COR-L47 (cell line): Measurements from ENCODE around the gene MTSS2.
A peak's percentile ranks its signal among the peaks of the same experiment; 100 is the strongest.
"Not testable (repeated sequence)": the region's sequence is repeated elsewhere in the genome, so short reads cannot be mapped to it uniquely, and the experiment has no call there.

Source experiments
- DNase-seq: peaks from one replicate; lab custom pipeline; 2025; lab: John Stamatoyannopoulos, UW

MTSS2 gene

DNA sequence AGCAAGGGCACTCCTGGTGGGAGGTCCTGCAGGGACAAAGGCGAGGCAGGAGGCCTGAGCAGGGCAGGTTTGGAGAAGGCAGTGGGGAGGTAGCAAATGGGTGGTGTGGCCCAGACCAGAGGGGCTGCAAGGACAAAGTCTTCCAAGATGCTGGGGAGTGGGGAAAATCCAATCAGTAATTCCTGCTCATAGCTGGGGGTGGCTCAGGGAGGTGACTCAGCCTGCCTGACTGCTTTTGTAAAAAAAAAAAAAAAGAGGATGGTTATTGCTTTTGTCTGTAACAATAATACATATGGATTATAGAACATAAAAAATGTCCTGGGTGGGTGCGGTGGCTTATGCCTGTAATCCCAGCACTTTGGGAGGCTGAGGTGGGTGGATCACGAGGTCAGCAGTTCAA is 34.3 kb downstream of the MTSS2 start:
- no peak for DNase-seq

DNA sequence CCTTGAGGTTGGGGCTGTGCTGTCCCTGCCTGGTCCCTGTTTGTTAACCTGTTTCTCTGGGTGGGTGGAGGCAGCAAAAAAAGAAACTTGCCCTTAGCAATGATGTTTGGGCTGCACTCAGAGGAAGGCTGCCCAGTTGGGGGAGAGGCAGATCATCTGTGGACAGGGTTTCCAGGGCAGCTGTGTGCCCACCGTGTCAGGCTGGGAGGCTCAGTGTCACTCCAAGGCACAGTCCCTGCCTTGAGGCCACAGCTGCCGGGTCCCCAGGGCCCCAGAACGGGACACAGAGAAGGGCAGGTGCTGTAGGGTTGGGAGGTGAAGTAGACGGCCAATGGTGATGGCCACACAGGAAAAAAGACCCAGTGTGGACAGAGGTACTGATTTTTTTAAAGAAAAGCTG is 35.6 kb downstream of the MTSS2 start:
- no peak for DNase-seq

DNA sequence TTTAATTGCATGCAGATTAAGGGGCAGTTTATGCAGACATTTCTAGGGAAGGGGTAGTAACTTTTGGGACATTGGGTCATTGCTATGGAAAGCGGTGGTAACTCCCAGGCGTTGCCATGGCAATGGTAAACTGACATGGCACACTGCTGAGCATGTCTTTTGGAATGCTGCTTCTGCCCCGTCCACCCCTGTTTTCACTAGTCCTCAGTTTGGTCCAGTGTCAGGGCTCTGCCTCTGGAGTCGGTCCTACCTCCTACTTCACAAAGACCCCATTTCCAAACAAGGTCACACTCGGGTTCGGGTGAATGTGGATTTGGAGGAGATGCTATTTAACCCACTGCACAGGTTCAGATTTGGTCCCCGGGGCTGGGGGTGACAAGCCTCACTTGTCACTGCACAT is 36.6 kb downstream of the MTSS2 start:
- DNase-seq = no peak

DNA sequence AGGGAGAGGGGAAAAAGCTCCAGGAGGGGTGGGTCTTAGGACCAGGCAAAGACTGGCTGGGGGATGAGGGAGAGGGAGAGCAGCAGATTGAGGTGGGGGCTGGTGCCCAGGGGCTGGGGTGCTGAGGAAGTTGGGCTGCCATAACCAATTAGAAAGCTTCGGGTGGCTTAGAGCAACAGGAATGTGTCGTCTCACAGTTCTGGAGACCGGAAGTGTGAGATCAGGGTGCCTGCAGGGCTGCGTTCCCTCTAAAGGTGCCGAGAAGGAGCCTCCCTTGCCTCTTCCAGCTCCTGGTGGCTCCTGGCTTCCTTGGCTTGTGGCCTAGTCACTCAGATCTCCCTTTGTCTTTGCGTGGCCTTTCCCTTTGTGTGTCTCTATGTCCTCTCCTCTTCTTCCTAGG is 37.2 kb downstream of the MTSS2 start:
- DNase-seq = no peak

DNA sequence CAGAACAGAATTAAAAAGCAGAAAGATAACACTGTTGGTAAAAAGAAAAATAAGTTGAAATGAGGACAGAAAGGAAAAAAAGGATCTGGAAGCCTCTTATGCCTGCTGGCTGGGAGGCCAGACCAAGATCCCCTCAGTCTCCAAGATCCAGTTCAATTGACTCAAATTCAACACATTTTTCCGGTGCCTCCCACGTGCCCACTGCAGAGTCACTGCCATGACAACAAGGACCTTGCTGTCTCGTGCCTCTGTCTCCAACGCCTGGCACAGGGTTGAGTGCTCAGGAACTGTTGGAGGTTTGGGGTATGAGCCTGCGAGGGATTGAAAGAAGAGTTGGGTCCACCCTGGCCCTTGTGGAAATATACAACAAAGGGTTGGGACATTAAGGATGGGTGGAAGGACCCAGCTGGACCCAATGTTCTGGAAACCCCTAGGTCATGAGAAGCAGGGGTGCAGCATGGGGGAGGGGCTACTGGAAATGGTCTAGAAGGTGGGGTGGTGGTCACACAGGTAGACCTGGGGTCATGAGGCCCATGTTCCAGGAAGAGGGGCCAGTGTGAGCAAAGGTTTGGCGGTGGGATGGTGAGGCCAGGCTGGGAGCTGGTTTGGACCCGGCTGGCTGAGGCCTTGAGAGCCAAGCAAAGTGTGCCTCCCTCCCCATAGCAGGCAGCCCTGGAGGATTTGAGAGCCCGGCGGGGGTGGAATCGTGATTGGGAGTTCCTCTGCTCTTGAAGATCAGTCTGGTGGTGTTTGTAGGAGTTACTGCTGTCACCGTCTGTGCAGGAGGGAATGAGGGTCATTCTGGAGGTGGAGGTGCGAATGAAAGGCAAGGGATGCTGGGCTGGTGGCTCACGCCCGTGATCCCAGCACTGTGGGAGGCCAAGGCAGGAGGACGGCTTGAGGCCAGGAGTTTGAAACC is 38.2 kb downstream of the MTSS2 start:
- DNase-seq = no peak

DNA sequence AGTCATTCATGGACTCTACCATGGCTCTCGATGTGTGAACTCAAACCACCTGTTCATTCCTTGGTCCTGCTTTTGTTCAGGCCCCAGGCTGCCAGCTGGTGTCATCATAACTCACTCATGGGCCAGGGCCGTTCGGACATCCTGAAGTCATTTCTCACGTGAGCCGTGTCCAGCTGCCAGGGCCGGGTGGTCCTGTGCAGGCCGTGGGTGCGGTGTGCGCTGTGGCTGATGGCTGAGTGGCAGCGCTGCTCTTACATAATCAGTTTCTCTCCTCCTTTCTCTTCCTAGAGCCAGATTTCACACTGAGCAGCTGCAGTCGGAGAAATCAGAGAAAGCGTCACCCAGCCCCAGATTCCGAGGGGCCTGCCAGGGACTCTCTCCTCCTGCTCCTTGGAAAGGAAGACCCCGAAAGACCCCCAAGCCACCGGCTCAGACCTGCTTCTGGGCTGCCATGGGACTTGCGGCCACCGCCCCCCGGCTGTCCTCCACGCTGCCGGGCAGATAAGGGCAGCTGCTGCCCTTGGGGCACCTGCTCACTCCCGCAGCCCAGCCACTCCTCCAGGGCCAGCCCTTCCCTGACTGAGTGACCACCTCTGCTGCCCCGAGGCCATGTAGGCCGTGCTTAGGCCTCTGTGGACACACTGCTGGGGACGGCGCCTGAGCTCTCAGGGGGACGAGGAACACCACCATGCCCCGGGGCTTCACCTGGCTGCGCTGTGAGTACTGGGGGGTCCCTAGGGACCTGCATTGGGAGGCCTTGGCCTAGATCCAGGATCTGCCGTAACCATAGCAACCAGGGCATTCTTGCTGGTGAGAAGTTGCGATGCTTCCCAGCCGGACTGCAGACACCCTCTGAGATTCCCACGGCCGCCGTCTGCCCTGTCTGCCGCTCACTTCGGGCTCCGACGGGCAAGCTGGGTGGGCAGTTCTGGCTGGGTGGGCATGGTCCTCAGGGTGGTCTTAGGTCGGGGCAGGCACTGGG is 39.3 kb downstream of the MTSS2 start, which contains the start of gene IL34:
IL34 (plus strand) TSS at position 300 of the 982 bp plus-strand sequence; CDS start at position 689, 389 bp downstream.
- peak; percentile 18 for DNase-seq

DNA sequence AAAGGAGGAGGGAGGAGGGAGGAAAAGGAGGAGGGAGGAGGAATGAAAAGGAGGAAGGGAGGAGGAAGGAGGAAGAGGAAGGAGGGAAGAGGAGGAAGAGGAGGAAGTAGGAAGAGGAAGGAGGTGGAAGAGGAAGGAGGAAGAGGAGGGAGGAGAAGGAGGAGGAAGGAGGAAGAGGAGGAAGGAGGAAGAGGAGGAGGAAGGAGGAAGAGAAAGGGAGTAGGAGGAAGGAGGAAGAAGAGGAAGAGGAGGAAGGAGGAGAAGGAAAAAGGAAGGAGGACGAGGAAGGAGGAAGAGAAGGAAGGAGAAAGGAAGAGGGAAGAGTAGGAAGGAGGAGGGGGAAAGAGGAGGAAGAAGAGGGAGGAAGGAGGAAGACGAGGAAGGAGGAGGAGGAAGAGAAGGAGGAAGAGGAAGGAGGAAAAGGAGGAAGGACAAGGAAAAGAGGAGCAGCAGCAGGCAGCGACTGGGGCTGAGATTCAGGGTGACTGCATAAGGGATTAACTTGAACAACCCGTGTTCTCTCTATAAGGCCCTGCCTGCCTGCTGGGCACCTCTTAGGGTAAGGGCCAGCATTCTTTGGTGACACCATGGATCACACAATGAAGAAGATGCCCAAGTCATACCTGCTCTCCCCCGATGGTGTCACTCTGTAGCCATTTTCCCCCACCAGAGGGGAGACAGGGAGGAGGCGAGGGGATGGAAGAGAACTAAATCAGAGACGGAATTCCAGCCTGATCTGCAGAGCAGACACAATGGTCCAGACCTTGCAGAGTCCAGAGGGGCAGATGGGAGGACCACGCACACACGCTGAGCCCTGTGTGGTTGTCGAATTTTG is 40.9 kb downstream of the MTSS2 start:
- no peak for DNase-seq

DNA sequence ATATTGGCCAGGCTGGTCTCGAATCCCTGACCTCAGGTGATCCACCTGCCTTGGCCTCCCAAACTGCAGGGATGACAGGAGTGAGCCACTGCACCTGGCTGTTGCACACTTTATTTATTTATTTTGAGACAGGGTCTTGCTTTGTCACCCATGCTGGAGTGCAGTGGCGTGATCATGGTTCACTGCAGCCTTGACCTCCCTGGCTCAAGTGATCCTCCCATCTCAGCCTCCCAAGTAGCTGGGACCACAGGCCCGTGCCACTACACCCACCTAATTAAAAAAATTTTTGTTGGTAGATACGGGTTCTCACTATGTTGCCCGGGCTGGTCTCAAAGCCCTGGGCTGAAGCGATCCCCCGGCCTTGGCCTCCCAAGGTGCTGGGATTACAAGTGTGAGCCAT is 42.6 kb downstream of the MTSS2 start:
- DNase-seq = not testable (repeated sequence)

DNA sequence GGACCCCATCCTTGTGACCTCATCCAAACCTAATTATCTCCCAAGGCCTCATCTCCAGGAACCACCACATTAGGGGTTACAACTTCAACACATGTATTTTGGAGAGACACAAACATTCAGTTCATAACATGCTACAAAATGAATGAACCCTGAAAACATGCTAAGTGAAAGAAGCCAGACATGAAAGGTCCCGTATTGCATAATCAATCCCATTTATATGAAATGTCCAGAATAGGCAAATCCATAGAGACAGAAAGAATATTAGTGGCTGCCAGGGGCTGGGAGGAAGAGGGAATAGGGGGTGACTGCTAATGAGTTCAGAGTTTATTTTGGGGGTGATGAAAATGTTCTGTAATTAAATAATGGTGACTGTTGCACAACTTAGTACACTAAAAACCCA is 43.2 kb downstream of the MTSS2 start:
- no peak for DNase-seq

DNA sequence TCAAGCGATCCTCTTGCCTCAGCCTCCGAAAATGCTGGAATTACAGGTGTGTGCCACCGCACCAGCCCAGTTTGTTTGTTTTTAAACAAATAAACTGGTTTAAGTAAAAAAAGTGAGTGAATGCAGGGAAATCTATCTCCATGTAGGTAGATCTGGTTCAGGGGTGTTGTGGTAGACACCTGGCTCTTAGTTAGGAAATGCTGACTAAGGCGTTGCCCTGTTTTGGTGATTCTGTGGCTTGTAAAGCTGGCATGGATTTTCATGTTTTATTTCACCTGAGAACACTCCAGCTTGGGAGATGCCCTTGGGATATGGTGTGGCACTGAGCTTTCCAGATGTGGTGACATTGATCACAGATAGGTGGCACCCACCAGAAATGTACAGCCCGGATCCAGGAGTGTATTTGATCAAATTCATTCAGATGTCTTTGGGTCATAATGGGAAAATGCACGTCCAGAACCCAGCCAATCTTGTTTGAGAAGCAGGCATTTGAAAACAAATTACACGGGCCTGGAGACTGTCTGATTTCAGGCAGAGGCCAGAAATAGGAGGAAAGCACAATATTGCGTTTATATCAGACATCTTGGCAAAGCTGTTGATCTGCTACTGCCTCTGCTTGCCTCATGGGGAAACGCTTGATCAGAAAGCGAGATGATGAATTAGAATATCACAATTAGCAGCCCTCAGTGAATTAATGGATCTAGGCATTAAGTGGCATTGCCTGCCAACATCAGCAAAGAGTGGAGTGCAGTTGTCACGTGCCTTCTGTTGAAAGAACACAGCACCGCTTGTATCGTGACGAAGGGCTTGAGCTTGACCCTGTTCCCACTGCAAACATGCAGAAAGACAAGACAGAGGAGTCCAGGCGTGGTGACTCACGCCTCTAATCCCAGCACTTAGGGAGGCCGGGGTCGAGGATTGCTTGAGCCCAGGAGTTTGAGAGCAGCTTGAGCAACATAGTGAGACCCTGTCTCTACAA is 46.8 kb downstream of the MTSS2 start:
- no peak for DNase-seq
